ENCODE measurements around the gene DOCK3. TPM values are rescaled to one million over a fixed set of nuclear protein-coding genes. Genes with fewer than 3 reads are reported as not detected.
"Not testable (repeated sequence)": the region's sequence is repeated elsewhere in the genome, so short reads cannot be mapped to it uniquely, and the experiment has no call there.

DOCK3 gene
- total and polyA plus RNA-seq, 2 donors from 2014 or later = 0.49 to 0.54 TPM

DNA sequence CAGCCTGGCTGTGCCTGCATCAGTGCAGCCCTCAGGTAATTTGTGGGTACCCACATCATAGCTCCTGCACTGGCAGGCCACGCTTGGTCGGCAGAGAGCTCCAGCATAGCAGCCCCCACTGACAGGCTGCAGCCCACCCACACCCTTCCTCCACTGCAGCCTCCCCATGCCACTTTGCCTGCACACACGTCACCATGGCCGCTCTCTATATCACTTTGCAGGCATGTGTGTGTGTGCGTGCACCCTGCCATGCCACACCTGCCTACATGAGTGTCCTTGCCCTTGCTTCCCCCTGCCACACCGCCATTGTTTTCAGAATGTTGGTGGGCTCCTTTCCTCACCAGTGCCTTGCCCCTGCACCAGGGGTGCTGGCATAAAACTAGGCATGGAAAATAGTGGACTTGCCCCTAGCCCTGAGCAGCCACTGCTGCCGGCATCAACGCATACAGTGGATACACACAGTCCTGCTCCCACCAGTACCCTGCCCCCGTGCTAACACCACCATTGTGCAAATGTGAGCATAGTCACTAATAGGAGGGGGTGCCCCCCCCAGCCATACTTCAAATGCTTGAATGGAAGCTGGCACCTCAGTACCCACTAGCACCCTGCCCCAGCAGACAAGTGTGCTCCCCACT is 431.6 kb downstream of the DOCK3 start:
- no peaks in the 10 kb centered on the region for H3K36me3 ChIP-seq (ENCODE audit: control insufficient read depth in 2 of 3, insufficient read depth in 3 of 3, low read length in 3 of 3)
- H3K9ac ChIP-seq (ENCODE audit: low read length in 3 of 3) = no peak overlapping the region
- H3K27ac ChIP-seq (ENCODE audit: low read depth in 2 of 2, low read length in 2 of 2) = no peak overlapping the region
- DNase-seq (no peak), FAIRE-seq (no peak)
- no peak for TF ChIP-seq CTCF (IDR thresholded peaks at IDR 0.05; ENCODE audit: borderline replicate concordance, extremely low read depth, insufficient read depth)
- H3K4me1 ChIP-seq (ENCODE audit: control insufficient read depth in 2 of 3, insufficient read depth in 2 of 3, low read depth in 1 of 3, low read length in 3 of 3) = no peaks in the 10 kb centered on the region
- H3K4me3 ChIP-seq (ENCODE audit: low read length in 3 of 3) = no peak overlapping the region
- H3K9me3 ChIP-seq (ENCODE audit: control insufficient read depth in 2 of 3, insufficient read depth in 1 of 3, low read length in 3 of 3) = no peaks in the 10 kb centered on the region
- no peaks in the 10 kb centered on the region for H3K27me3 ChIP-seq (ENCODE audit: control insufficient read depth, insufficient read depth, low read length)
- intact Hi-C loops (cut with DNase I) = loop anchor here (10.0 kb wide), 1 partner anchor 268 kb away; no protein-coding TSS in a partner anchor

GRCh38 chr3:51110586-51110985 is 435.9 kb downstream of the DOCK3 start:
- H3K36me3 ChIP-seq (ENCODE audit: control insufficient read depth in 2 of 3, insufficient read depth in 3 of 3, low read length in 3 of 3) = no peaks in the 10 kb centered on the region
- no peak for TF ChIP-seq CTCF (IDR thresholded peaks at IDR 0.05; ENCODE audit: borderline replicate concordance, extremely low read depth, insufficient read depth)
- no peak overlapping the region for H3K9ac ChIP-seq (ENCODE audit: low read length in 3 of 3)
- DNase-seq = no peak
- no peak overlapping the region for H3K4me3 ChIP-seq (ENCODE audit: low read length in 3 of 3)
- intact Hi-C loops (cut with DNase I) = no loop called here
- no peaks in the 10 kb centered on the region for H3K9me3 ChIP-seq (ENCODE audit: control insufficient read depth in 2 of 3, insufficient read depth in 1 of 3, low read length in 3 of 3)
- FAIRE-seq = no peak
- H3K4me1 ChIP-seq (ENCODE audit: control insufficient read depth in 2 of 3, insufficient read depth in 2 of 3, low read depth in 1 of 3, low read length in 3 of 3) = no peaks in the 10 kb centered on the region
- H3K27me3 ChIP-seq (ENCODE audit: control insufficient read depth, insufficient read depth, low read length) = no peaks in the 10 kb centered on the region
- no peak overlapping the region for H3K27ac ChIP-seq (ENCODE audit: low read depth in 2 of 2, low read length in 2 of 2)

DNA sequence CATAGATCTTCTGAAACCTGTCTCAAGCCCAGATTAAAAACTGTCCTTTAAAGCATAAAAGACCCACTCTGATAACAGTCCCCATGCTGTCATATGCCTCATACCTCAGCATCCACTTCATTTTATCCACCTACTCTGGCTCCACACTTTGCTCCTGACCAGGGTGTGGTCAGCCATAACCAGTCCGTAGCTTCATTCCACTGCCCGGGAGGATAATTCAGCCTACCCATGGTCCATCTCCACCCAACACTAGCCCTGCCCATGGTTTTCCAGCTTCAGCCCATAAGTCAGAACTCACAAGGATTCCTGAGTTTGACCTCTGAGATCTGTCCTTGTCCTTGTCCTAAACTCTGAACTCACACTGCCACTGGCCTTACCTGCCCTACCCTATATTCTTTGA is 448.2 kb downstream of the DOCK3 start:
- no peaks in the 10 kb centered on the region for H3K27me3 ChIP-seq (ENCODE audit: control insufficient read depth, insufficient read depth, low read length)
- DNase-seq (no peak), FAIRE-seq (no peak)
- H3K27ac ChIP-seq (ENCODE audit: low read depth in 2 of 2, low read length in 2 of 2) = no peak overlapping the region
- intact Hi-C loops (cut with DNase I) = no loop called here
- no peak overlapping the region for H3K9ac ChIP-seq (ENCODE audit: low read length in 3 of 3)
- no peaks in the 10 kb centered on the region for H3K36me3 ChIP-seq (ENCODE audit: control insufficient read depth in 2 of 3, insufficient read depth in 3 of 3, low read length in 3 of 3)
- no peaks in the 10 kb centered on the region for H3K9me3 ChIP-seq (ENCODE audit: control insufficient read depth in 2 of 3, insufficient read depth in 1 of 3, low read length in 3 of 3)
- no peak for TF ChIP-seq CTCF (IDR thresholded peaks at IDR 0.05; ENCODE audit: borderline replicate concordance, extremely low read depth, insufficient read depth)
- H3K4me1 ChIP-seq (ENCODE audit: control insufficient read depth in 2 of 3, insufficient read depth in 2 of 3, low read depth in 1 of 3, low read length in 3 of 3) = no peaks in the 10 kb centered on the region
- H3K4me3 ChIP-seq (ENCODE audit: low read length in 3 of 3) = no peak overlapping the region

DNA sequence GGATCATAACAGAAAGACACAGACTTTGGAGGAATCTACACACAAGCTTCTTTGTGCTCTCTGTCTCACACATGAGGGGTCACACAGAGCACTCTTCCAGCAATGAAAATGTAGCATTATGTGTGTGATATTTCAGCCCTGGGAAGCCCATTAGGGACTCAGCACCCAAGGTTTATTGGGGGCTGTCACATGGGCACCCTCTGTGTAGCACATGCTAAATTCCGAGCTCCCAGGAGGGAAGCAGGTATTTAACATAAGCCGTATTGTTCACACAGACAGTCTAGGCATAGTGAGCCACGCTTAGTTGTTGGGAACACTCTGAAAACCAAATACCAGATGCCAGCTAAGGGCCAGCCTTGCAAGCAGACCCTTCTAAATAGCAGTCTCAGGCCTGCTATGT is 448.8 kb downstream of the DOCK3 start:
- H3K9ac ChIP-seq (ENCODE audit: low read length in 3 of 3) = no peak overlapping the region
- H3K36me3 ChIP-seq (ENCODE audit: control insufficient read depth in 2 of 3, insufficient read depth in 3 of 3, low read length in 3 of 3) = no peaks in the 10 kb centered on the region
- H3K9me3 ChIP-seq (ENCODE audit: control insufficient read depth in 2 of 3, insufficient read depth in 1 of 3, low read length in 3 of 3) = no peaks in the 10 kb centered on the region
- intact Hi-C loops (cut with DNase I) = no loop called here
- no peak overlapping the region for H3K27ac ChIP-seq (ENCODE audit: low read depth in 2 of 2, low read length in 2 of 2)
- H3K27me3 ChIP-seq (ENCODE audit: control insufficient read depth, insufficient read depth, low read length) = no peaks in the 10 kb centered on the region
- no peak for DNase-seq
- no peaks in the 10 kb centered on the region for H3K4me1 ChIP-seq (ENCODE audit: control insufficient read depth in 2 of 3, insufficient read depth in 2 of 3, low read depth in 1 of 3, low read length in 3 of 3)
- no peak for FAIRE-seq
- H3K4me3 ChIP-seq (ENCODE audit: low read length in 3 of 3) = no peak overlapping the region
- no peak for TF ChIP-seq CTCF (IDR thresholded peaks at IDR 0.05; ENCODE audit: borderline replicate concordance, extremely low read depth, insufficient read depth)

GRCh38 chr3:51131607-51132006 is 456.9 kb downstream of the DOCK3 start:
- intact Hi-C loops (cut with DNase I); H3K4me1 ChIP-seq (ENCODE audit: control insufficient read depth in 2 of 3, insufficient read depth in 2 of 3, low read depth in 1 of 3, low read length in 3 of 3); DNase-seq; H3K27ac ChIP-seq (ENCODE audit: low read depth in 2 of 2, low read length in 2 of 2); H3K4me3 ChIP-seq (ENCODE audit: low read length in 3 of 3); H3K9ac ChIP-seq (ENCODE audit: low read length in 3 of 3); H3K27me3 ChIP-seq (ENCODE audit: control insufficient read depth, insufficient read depth, low read length); H3K36me3 ChIP-seq (ENCODE audit: control insufficient read depth in 2 of 3, insufficient read depth in 3 of 3, low read length in 3 of 3); FAIRE-seq; H3K9me3 ChIP-seq (ENCODE audit: control insufficient read depth in 2 of 3, insufficient read depth in 1 of 3, low read length in 3 of 3): not testable (repeated sequence)

All from kidney (tissue), 14 donors.